ENCODE results near the gene TLK1. TPM values are rescaled to one million over a fixed set of nuclear protein-coding genes. Genes with fewer than 3 reads are reported as not detected.

The TLK1 gene
- total and polyA plus RNA-seq, 9 of the 15 experiments (the other 6 are each of a cell fraction or from before 2014, with no cell fraction given): 20.2 to 101 (median 40.5) TPM

- TF ChIP-seq ARID3B (CRISPR knock-in tag; IDR thresholded peaks at IDR 0.05; ENCODE audit: borderline replicate concordance) (no peak), ZNF830 (CRISPR knock-in tag; IDR thresholded peaks at IDR 0.05) (no peak)
Observed at GRCh38 chr2:171004833-171005232, 155.9 kb downstream of the TLK1 start (continued).

GRCh38 chr2:171004363-171004762 is 156.3 kb downstream of the TLK1 start:
- ATAC-seq (no peak), DNase-seq (ENCODE audit: extremely low read depth in 1 of 4, low spot score in 3 of 4) (no peak), FAIRE-seq (no peak)
- no peak overlapping the region for H3K27ac ChIP-seq (ENCODE audit: extremely low read depth, low read depth, low read length)
- in situ Hi-C loops (cut with MboI): no loop called here
- H3K4me1 ChIP-seq (replicated peaks in 1 of 2; ENCODE audit: control insufficient read depth in 2 of 2, insufficient read depth in 2 of 2, low read length in 2 of 2): peaks cover 4 to 7% of the 10 kb centered on the region in 2 experiments; a peak in 3 of 5 replicates
- no peaks in the 10 kb centered on the region for H3K9me1 ChIP-seq (ENCODE audit: control insufficient read depth, insufficient read depth, low read length)
- H3K9me3 ChIP-seq (replicated peaks; ENCODE audit: control insufficient read depth, insufficient read depth, low read depth, low read length): no peaks in the 10 kb centered on the region
- H3K4me3 ChIP-seq: no peak overlapping the region
- no peaks in the 10 kb centered on the region for H3K27me3 ChIP-seq (ENCODE audit: control insufficient read depth in 2 of 2, insufficient read depth in 2 of 2, low read length in 2 of 2)
- no peaks in the 10 kb centered on the region for H3K79me2 ChIP-seq (ENCODE audit: control insufficient read depth, insufficient read depth, low read length)
- CTCF ChIA-PET (ENCODE audit: low intra/inter-chr PET ratio): no interaction called here
- no peak overlapping the region for H3K4me2 ChIP-seq (ENCODE audit: insufficient read depth, low read length)
- POLR2A ChIA-PET: no interaction called here
- H2AFZ ChIP-seq (ENCODE audit: low read depth, low read length): no peak overlapping the region
- WGBS (ENCODE audit: insufficient coverage, low coverage, missing lambda C conversion rate): 92% methylated on average over 2 of the region's 2 CpGs
- peaks cover 75% of the 10 kb centered on the region for H3K36me3 ChIP-seq (ENCODE audit: control insufficient read depth, insufficient read depth, low read length)
- H4K20me1 ChIP-seq (replicated peaks; ENCODE audit: control insufficient read depth, insufficient read depth, low read length): no peaks in the 10 kb centered on the region
- no peak overlapping the region for H3K9ac ChIP-seq (ENCODE audit: insufficient read depth in 1 of 2, low read depth in 2 of 2, low read length in 2 of 2)
- intact Hi-C loops (cut with micrococcal nuclease): no loop called here
- no TSS peak for BruUV-seq (replicated peaks)
- TF ChIP-seq CREM (IDR thresholded peaks at IDR 0.05; ENCODE audit: low read depth): no peak
- no peak for TF ChIP-seq TAF7 (tag; IDR thresholded peaks at IDR 0.05)
- TF ChIP-seq NCOA6 (IDR thresholded peaks at IDR 0.05): no peak
- no peak for TF ChIP-seq NFIC (IDR thresholded peaks at IDR 0.05)
- TF ChIP-seq RBM22 (IDR thresholded peaks at IDR 0.05; ENCODE audit: low read depth, low read length, poor library complexity, severe bottlenecking): no peak
- TF ChIP-seq MBD1 (CRISPR knock-in tag; IDR thresholded peaks at IDR 0.05): no peak
- no peak for TF ChIP-seq GTF3C2 (IDR thresholded peaks at IDR 0.05; ENCODE audit: borderline replicate concordance, extremely low read depth, insufficient read length)
- no peak for TF ChIP-seq GABPA (tag; conservative IDR thresholded peaks at IDR 0.05; ENCODE audit: low read depth)
- TF ChIP-seq PHF20 (IDR thresholded peaks at IDR 0.05; ENCODE audit: partially characterized antibody): no peak
- TF ChIP-seq ZNF347 (CRISPR knock-in tag; IDR thresholded peaks at IDR 0.05; ENCODE audit: low read depth): no peak
- no peak for TF ChIP-seq POLR2AphosphoS5 (IDR thresholded peaks at IDR 0.05; ENCODE audit: control insufficient read depth, insufficient read depth, low read depth, low read length)
- TF ChIP-seq SAFB2 (IDR thresholded peaks at IDR 0.05; ENCODE audit: borderline replicate concordance, low read depth, low read length, severe bottlenecking): no peak
- TF ChIP-seq PHF8 (IDR thresholded peaks at IDR 0.05; ENCODE audit: borderline replicate concordance, low read length): no peak

All from K562 (cell line).